Pancreas (tissue), 10 donors: ENCODE measurements around the gene MAPK14. TPM values are rescaled to one million over a fixed set of nuclear protein-coding genes. Genes with fewer than 3 reads are reported as not detected.

Experiments used
- ATAC-seq, 4 donors: fragments of 200-7000 bp; cut with Tn5 transposase; one replicate each; pipeline versions ENCODE4 v1.8.0 to v1.9.1; 2020; ENCODE audit warnings: mild to moderate bottlenecking in 4 of 4, moderate library complexity in 4 of 4
- DNase-seq, 6 donors: peaks; one replicate each; pipeline ENCODE4 v3.0.0-alpha.2; 2020
- FAIRE-seq: peaks from 2 replicates; lab custom pipeline; 2012; peaks lifted over from hg19 to GRCh38; lab: Jason Lieb, UNC
- H3K27ac ChIP-seq, 4 donors: fragments of 200-600 bp; sonication (generic); 1 replicate in 3 of 4; 2 replicates in 1 of 4; pipeline versions ENCODE4 v1.5.0 to v1.8.0; 2020
- H3K27me3 ChIP-seq, 4 donors: fragments of 200-600 bp; one replicate each; pipeline ENCODE4 v1.8.0; 2021
- H3K36me3 ChIP-seq, 3 donors: fragments of 200-600 bp; sonication (generic) in 1 of 3; one replicate each; pipeline versions ENCODE4 v1.5.0 to v1.8.0; 2020 to 2021
- H3K4me1 ChIP-seq, 3 donors: fragments of 200-600 bp; one replicate each; pipeline ENCODE4 v1.8.0; 2021
- H3K4me3 ChIP-seq, 4 donors: fragments of 200-600 bp; sonication (generic) in 2 of 4; one replicate each; pipeline versions ENCODE4 v1.5.0 to v1.8.0; 2020 to 2021
- H3K9me3 ChIP-seq, 4 donors: fragments of 200-600 bp; one replicate each; pipeline ENCODE4 v1.8.0; 2021
- WGBS, 2 donors: extraction: QIAGEN DNeasy Blood & Tissue Kit; methylation state at CpG; one replicate each; pipeline ENCODE4 v1.1.7; 2013; 5-methylcytosine and 5-hydroxymethylcytosine counted together
- intact Hi-C, 3 donors: fragments of 100-400 bp; cut with DNase I; formaldehyde crosslinking; loops; one replicate each; pipeline versions ENCODE4 v1.11.1 to v1.14.2; 2022
- polyA plus RNA-seq, 2 donors: library from polyadenylated mRNA; stranded (reverse); fragments of 200-250 nt; gene quantifications; one replicate each; pipeline ENCODE4 v1.2.3, GENCODE V29; 2013
- total RNA-seq, 6 donors: library from RNA; stranded (reverse); fragmentation: NEBNext Ultra II Directional in 4 of 6; extraction: Animal tissue kit (Norgen Biotek cat#: 25700) in 4 of 6; gene quantifications; one replicate each; pipeline versions ENCODE4 v1.2.1 to v1.2.4, GENCODE V29; 2021 to 2023
- TF ChIP-seq, protein P1 (sequence below), 4 donors: fragments of 200-600 bp; sonication (generic) in 3 of 4; IDR thresholded peaks; one replicate each; pipeline versions ENCODE4 v1.5.0 to v1.8.0; 2021; ENCODE audit warnings: antibody characterized with exemption in 4 of 4
- donor health status: healthy with polysubstance abuse.
- donor health status: DM: no; HTN: no; CAD: no; lungs with moderate emphysema.
- donor health status: DM: no; HTN: no; CAD: no.
- donor health status: control.
- donor health status: control.
- donor health status: Bipolar disorder and iron deficiency.
- donor health status: DM: yes; HTN: yes; CAD: no.
- donor health status: DM: no; HTN: no; CAD: no.
- donor health status: DM: no; HTN: no; CAD: no.
- donor health status: DM: yes; HTN: yes; CAD: no.

MAPK14 gene
- total and polyA plus RNA-seq, 8 donors, result 6.8 to 29.9 (median 16.6) TPM

DNA sequence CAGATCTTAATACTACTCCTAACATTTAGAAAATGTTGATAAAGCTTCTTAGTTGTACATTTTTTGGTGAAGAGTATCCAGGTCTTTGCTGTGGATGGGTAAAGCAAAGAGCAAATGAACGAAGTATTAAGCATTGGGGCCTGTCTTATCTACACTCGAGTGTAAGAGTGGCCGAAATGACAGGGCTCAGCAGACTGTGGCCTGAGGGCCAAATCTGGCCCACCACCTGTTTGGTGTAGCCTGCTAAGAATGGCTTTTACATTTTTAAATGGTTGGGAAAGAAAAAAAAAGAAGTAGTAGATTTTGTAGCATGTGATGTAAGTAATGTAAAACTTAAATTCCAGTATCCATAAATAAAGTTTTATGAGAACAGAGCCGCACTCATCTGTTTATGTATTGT is 83.3 kb downstream of the MAPK14 start:
- intact Hi-C loops, result no loop called here
- Histone ChIP-seq H3K9me3 (no peaks in the 10 kb centered on the region), H3K36me3 (peaks cover 0 to 27% (median 5%) of the 10 kb centered on the region in 3 donors), H3K4me3 (no peak overlapping the region), H3K27ac (no peak overlapping the region), H3K4me1 (peaks cover 0 to 7% (median 0%) of the 10 kb centered on the region in 3 donors), H3K27me3 (no peaks in the 10 kb centered on the region)
- DNase-seq (no peak), ATAC-seq (no peak), FAIRE-seq (no peak)
- 91 to 93% methylated on average over 4 of the region's 4 CpGs for WGBS, 2 donors
- TF ChIP-seq, protein P1, sequence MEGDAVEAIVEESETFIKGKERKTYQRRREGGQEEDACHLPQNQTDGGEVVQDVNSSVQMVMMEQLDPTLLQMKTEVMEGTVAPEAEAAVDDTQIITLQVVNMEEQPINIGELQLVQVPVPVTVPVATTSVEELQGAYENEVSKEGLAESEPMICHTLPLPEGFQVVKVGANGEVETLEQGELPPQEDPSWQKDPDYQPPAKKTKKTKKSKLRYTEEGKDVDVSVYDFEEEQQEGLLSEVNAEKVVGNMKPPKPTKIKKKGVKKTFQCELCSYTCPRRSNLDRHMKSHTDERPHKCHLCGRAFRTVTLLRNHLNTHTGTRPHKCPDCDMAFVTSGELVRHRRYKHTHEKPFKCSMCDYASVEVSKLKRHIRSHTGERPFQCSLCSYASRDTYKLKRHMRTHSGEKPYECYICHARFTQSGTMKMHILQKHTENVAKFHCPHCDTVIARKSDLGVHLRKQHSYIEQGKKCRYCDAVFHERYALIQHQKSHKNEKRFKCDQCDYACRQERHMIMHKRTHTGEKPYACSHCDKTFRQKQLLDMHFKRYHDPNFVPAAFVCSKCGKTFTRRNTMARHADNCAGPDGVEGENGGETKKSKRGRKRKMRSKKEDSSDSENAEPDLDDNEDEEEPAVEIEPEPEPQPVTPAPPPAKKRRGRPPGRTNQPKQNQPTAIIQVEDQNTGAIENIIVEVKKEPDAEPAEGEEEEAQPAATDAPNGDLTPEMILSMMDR (IDR thresholded peaks at IDR 0.05), result no peak

DNA sequence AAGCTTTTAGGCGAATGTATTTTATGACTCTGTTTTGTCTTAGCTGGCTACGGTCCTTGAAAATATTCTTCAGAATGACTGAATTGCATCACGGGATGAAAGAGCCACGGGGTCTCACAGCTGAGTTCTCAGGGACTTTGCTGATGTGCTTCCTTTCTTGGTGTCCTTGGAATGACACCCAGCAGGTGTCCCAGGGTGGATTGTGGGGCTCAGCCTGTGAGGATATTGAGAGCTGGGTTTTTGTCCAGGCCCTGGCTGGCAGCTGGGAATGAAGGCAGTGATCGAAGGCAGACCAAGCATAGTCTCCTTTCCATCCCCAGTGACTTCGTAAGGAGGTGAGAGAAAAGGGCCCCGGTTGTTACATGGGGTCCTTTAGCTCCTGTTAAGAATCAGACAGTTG is 83.9 kb downstream of the MAPK14 start:
- no peak for FAIRE-seq
- 95 to 96% methylated on average over 7 of the region's 7 CpGs for WGBS, 2 donors
- peaks cover 0 to 31% (median 5%) of the 10 kb centered on the region in 3 donors for H3K36me3 ChIP-seq

DNA sequence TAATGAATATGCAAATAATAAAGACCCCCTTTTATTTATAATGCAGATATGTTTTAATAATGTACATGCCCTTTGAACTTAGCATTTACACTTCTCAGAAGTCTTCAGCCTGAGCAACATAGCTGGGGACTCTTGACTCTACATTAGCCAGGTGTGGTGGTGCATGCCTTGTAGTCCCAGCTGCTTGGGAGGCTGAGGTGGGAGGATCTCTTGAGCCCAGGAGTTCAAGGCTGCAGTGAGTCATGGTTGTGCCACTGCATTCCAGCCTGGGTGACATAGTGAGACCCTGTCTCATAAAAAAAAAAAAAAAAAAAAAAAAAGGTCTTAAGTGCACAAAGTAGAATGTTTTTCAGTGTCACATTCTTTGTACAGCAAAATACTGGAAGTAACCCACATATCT is 85.4 kb downstream of the MAPK14 start:
- Histone ChIP-seq H3K4me3 (no peak overlapping the region), H3K4me1 (peaks cover 0 to 7% (median 0%) of the 10 kb centered on the region in 3 donors), H3K27ac (no peak overlapping the region), H3K9me3 (no peaks in the 10 kb centered on the region), H3K27me3 (no peaks in the 10 kb centered on the region), H3K36me3 (peaks cover 0 to 26% (median 1%) of the 10 kb centered on the region in 3 donors)
- ATAC-seq, result no peak
- FAIRE-seq, result no peak
- intact Hi-C loops, result no loop called here
- TF ChIP-seq, protein P1 (IDR thresholded peaks at IDR 0.05), result no peak
- DNase-seq, result no peak

More for the DNA sequence above, 83.9 kb downstream of the MAPK14 start:
- no peak for DNase-seq
- H3K27me3 ChIP-seq, result no peaks in the 10 kb centered on the region
- ATAC-seq, result no peak
- H3K4me1 ChIP-seq, result peaks cover 0 to 7% (median 0%) of the 10 kb centered on the region in 3 donors
- no peak overlapping the region for H3K4me3 ChIP-seq
- no peaks in the 10 kb centered on the region for H3K9me3 ChIP-seq
- intact Hi-C loops, result no loop called here
- TF ChIP-seq, protein P1 (IDR thresholded peaks at IDR 0.05), result no peak
- H3K27ac ChIP-seq, result no peak overlapping the region

DNA sequence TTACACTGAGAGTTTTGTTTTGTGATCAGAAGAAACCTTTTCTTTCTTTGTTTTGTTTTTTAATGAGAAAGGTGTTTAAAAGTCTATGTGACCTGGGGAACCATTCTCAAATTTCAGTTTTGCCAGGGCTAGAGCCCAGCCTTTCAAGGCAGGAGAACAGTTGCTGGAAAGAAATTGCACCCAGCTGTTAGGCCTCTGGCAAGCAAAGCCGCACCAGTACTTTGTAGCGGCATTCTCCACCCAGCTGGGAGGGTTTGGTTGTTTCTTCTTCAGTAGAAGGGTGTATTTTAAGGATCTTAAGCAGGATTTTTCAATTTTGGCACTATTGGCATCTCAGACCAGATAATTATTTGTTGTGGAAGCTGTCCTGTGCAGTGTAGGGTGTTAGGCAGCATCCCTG is 86.1 kb downstream of the MAPK14 start:
- TF ChIP-seq, protein P1 (IDR thresholded peaks at IDR 0.05), result no peak
- no peak for ATAC-seq
- Histone ChIP-seq H3K9me3 (no peaks in the 10 kb centered on the region), H3K36me3 (peaks cover 0 to 22% (median 0%) of the 10 kb centered on the region in 3 donors), H3K27ac (no peak overlapping the region), H3K4me3 (no peak overlapping the region), H3K27me3 (no peaks in the 10 kb centered on the region), H3K4me1 (peaks cover 0 to 7% (median 0%) of the 10 kb centered on the region in 3 donors)
- FAIRE-seq, result no peak
- no peak for DNase-seq
- intact Hi-C loops, result no loop called here
- 84 to 92% methylated on average over 2 of the region's 2 CpGs for WGBS, 2 donors

DNA sequence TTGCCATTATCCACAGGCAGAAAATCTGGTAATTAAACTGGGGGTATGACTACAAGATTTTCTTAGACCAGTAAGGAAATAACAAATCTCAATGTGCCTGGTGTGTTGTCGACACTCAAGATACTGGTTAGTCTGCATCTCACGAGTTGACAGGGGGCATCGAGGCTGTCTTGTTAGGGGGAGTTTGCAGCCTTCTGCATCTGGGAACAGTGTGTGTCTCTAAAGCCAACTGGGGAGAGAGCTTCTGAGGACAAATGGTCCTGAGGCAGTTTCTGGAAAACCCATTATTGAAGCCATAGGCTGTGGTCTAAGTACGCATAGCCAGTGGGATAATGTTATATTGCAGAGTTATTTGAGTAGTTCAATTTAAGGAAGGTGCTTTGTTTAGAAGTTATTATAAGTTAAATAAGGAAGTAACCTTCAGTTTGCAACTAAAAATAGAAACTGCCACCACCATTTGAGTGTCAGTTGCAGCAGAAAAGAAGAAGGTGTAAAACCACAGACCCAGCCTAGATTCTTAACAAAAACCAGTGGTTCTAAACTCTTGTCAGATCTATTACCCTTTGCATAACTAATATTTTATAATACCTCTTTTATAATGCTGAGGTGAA is 87.3 kb downstream of the MAPK14 start:
- TF ChIP-seq, protein P1 (IDR thresholded peaks at IDR 0.05), result no peak
- Histone ChIP-seq H3K9me3 (no peaks in the 10 kb centered on the region), H3K4me1 (peaks cover 0 to 7% (median 0%) of the 10 kb centered on the region in 3 donors), H3K27me3 (no peaks in the 10 kb centered on the region), H3K27ac (no peak overlapping the region), H3K36me3 (peaks cover 0 to 16% (median 0%) of the 10 kb centered on the region in 3 donors), H3K4me3 (no peak overlapping the region)
- WGBS, 2 donors, result 67 to 76% methylated on average over 4 of the region's 4 CpGs
- intact Hi-C loops, result no loop called here
- ATAC-seq (peak in 1 of 4 donors; percentile 24), FAIRE-seq (no peak), DNase-seq (no peak)
